Ishikawa (cell line): ENCODE data around the gene ATP9B.

ENCODE experiments used
- CREB1 ChIP-seq: IDR thresholded peaks from 2 replicates; pipeline ENCODE4 v1.6.1; 2012; ENCODE audit warnings: low read depth
- EGR1 ChIP-seq: IDR thresholded peaks from 2 replicates; pipeline ENCODE4 v1.6.1; 2012
- EP300 ChIP-seq: IDR thresholded peaks from 2 replicates; pipeline ENCODE4 v1.6.1; 2012; ENCODE audit warnings: borderline replicate concordance
- FOXM1 ChIP-seq: IDR thresholded peaks from 2 replicates; pipeline ENCODE4 v1.6.1; 2012; ENCODE audit warnings: low read depth, borderline replicate concordance
- NFIC ChIP-seq: IDR thresholded peaks from 2 replicates; pipeline ENCODE4 v1.6.1; 2012
- RAD21 ChIP-seq: IDR thresholded peaks from 2 replicates; pipeline ENCODE4 v1.6.1; 2012; ENCODE audit warnings: low read depth
- TAF1 ChIP-seq: IDR thresholded peaks from 2 replicates; pipeline ENCODE4 v1.6.1; 2012; ENCODE audit warnings: low read depth, mild to moderate bottlenecking
- TCF12 ChIP-seq: IDR thresholded peaks from 2 replicates; pipeline ENCODE4 v1.6.1; 2012; ENCODE audit warnings: low read depth
- TEAD4 ChIP-seq: IDR thresholded peaks from 2 replicates; pipeline ENCODE4 v1.6.1; 2012
- YY1 ChIP-seq: IDR thresholded peaks from 2 replicates; pipeline ENCODE4 v1.6.1; 2012; ENCODE audit warnings: low read depth
- TF ChIP-seq, protein P1 (sequence below): IDR thresholded peaks from 2 replicates; pipeline ENCODE4 v1.6.1; 2012; ENCODE audit warnings: low read depth, mild to moderate bottlenecking

GRCh38 chr18:79104137-79104536, 34.9 kb downstream of the ATP9B start:
- TF ChIP-seq, protein P1, sequence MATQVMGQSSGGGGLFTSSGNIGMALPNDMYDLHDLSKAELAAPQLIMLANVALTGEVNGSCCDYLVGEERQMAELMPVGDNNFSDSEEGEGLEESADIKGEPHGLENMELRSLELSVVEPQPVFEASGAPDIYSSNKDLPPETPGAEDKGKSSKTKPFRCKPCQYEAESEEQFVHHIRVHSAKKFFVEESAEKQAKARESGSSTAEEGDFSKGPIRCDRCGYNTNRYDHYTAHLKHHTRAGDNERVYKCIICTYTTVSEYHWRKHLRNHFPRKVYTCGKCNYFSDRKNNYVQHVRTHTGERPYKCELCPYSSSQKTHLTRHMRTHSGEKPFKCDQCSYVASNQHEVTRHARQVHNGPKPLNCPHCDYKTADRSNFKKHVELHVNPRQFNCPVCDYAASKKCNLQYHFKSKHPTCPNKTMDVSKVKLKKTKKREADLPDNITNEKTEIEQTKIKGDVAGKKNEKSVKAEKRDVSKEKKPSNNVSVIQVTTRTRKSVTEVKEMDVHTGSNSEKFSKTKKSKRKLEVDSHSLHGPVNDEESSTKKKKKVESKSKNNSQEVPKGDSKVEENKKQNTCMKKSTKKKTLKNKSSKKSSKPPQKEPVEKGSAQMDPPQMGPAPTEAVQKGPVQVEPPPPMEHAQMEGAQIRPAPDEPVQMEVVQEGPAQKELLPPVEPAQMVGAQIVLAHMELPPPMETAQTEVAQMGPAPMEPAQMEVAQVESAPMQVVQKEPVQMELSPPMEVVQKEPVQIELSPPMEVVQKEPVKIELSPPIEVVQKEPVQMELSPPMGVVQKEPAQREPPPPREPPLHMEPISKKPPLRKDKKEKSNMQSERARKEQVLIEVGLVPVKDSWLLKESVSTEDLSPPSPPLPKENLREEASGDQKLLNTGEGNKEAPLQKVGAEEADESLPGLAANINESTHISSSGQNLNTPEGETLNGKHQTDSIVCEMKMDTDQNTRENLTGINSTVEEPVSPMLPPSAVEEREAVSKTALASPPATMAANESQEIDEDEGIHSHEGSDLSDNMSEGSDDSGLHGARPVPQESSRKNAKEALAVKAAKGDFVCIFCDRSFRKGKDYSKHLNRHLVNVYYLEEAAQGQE: no peak
- TF ChIP-seq TCF12 (no peak), YY1 (no peak), TAF1 (no peak), EP300 (no peak), EGR1 (no peak), CREB1 (no peak), RAD21 (no peak), NFIC (no peak), FOXM1 (no peak), TEAD4 (no peak)
